Amniotic epithelial cell (primary cell): ENCODE results near the gene RABL2B.

Experiments
- DNase-seq: peaks from one replicate; pipeline ENCODE4 v3.0.0-alpha.2; 2010; ENCODE audit warnings: low read depth

The RABL2B gene

DNA sequence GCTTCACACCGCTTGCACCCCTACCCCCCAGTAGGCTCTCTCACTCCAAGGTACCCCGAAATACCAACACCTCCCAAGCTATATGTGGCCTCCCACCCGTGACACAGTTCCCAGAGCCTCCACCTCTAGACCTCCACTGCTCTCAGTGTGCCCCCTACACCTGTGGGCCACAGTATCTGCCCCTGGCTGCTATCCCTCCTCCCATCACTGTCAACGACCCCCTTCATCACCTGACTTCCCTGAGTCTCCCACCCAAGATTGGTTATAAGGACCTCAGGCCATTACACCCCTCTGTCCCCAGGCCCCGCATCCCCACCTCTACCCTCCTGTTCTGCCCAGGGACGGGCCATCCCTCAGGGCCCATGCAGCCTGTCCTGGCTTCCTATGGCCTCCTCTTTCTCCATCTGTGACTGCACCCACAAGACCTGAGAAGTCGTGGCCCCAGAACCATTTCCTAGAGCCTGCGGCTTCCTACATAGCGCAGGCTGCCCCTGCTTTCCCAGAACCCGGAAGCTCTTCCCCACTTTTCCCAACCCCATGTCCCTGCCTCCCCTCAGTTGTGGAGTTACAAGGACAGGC, 44.7 kb downstream of the RABL2B start:
- DNase-seq = no peak

DNA sequence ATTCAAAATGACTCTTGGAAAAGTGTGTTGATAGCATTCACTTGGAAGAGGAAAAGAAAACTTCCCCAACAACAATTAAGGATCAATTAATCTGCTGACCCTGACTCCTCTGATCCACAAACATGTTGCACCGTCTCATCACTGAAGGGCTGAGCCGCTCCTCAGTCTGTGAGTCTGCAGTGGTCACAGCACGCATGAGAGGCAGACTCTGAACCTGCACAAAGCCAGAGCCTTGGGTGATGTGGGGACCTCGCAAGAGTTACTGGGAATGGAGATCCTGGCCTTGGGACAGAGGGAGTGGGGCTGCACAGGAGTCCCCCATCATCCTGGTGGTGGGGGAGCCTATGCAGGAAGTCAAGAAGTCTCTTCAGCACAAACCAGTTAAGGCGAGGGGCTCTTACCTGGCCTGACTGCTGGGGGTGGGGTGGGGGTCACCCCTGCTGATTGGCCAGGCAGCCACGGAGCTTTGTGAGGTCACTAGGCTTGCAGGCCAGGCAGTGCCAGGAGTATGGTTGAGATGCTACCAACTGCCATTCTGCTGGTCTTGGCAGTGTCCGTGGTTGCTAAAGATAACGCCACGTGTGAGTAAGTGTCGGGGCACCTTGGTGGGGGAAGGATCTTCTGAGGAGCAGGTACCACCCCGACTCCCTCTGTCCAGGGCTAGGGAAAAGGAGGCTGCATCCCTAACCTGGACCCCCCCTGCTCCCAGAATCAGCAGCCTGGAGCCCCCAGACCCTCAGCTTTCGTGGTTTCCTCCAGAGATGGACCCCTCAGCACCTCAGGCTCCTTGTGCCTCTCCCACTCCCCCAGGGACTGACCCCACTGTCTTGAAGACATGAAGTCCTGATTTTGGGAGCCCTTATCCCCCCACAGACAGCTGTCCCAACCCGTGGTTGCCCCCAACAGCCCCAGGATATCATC, 45.4 kb downstream of the RABL2B start, which contains the start of gene ACR:
Gene ACR, plus strand, starts transcription at position 477 of the 921 bp plus-strand sequence. Its CDS starts 32 bp downstream, at position 509.
- no peak for DNase-seq

DNA sequence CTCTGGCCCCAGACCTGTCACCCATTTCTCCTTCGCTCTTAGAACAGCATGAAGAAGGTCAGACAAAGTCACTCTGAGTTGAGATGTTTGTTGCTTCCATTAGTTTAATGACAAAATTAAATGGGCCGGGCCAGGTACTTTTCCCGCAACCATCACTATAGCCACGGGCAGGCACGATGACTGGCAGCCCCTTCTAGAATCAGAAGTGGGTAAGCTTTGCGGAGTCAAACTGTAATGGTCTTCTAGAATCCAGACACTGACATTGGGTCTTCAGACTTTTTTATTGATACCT, 47.8 kb downstream of the RABL2B start:
- DNase-seq = no peak

DNA sequence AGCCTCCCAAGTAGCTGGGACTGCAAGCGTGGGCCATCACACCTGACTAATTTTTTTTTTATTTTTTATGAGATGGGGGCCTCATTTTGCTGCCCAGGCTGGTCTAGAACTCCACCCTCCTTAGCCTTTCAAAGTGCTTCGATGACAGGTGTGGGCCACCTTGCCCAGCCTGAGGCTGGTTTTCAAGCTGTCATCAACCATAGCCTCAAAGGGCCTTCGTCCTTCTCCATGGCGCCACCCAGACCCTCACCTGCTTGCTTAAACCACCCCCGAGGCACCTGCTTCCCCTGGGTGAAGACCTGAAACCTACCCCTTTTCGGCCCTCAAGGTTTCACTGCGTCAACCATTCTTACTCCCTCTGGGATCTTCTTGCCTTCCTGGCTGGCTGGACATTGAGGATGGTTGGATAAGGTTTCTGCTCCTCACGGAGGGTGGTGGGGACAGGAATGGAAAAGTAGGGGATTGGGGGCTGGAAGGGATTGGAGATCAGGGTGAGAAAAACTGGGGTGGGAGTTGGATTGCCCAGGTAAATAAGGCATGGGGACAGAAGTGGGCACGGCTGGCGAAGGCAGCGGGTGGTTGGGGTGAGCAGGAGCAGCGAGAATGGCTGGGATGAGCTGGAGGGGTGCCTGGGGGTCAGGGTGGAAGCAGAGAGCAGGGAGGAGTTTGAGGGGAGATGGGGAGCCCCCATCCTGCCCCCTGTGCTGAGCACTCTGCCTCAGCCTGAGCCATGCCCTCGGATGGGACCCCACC, 48.3 kb downstream of the RABL2B start:
- no peak for DNase-seq

DNA sequence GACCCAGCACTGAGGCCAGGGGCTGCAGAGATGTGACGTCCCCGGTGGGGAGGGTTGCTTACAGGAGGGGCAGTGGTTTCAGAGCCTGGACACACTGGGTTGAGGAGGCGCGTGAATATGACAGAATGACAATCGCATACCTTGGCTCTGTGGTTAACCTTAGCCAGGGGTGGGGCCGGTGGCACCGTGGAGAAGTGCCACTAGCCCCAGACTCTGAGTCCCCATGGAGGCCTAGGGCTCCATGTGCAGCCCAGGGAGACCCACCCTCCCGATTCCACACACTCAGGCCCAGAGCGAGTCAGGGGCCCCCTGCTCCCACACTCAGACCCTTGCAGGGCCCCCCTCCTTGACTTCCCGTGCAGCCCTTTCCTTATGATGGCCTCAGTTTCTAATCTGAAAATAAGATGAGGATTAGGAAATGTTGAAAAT, 49.1 kb downstream of the RABL2B start:
- no peak for DNase-seq

DNA sequence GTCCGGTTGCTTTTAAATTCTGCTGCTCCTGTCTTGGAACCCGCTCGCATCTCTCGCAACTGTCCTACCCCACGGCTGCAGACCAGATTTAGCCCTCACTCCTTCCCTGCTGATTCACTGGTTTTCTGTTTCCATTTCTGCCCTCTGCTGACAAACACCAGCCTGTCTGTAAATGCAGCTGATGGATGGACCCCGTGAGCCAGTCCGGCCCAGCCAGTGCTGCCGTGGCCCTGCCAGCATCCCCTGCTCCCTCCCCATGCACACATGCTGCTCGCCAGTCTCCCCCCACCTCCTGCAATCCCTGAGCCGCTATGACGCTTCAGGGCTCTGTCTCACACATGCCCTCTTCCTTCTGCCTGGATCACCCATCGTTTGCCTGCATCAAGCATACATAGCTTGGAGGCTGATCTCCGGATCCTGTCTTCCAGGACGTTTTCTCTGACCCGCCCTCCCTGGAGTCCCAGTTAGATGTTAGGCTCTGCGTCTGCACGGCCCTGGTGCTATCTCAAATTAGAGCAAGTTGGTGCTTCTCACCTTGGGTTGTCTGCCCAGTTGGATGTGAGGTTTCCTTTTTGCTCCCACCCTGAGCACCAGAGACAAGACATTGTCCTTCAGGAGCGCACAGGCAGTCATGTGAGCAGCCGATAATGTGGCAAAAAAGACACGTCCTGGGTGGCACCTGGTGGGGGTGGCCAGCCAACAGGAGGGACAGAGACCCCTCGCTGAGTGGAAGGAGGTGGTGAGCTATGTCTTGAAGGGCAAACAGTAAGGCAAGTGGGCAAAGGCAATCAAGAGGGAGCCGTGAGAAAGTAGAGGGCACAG, 49.7 kb downstream of the RABL2B start:
- DNase-seq = peak; percentile 48

DNA sequence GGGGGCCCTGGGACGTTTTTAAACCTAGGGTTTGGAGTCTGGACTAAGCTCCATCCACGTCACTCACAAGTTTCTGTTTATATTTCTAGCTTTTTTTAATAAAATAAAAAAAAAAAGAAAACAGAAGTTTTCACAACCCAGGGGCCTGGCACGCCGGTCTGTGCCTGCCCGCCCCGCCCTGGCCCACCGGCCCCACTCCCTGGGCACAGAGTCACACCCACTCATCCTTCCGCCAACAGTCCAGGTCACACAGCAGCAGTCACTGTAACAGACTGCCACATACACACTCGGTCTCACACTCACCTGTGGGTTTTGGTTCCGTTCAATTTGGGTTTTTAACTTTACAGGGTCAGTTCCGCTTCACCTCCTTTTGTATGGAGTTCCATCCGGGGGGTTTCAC, 50.8 kb downstream of the RABL2B start:
- DNase-seq = no peak

DNA sequence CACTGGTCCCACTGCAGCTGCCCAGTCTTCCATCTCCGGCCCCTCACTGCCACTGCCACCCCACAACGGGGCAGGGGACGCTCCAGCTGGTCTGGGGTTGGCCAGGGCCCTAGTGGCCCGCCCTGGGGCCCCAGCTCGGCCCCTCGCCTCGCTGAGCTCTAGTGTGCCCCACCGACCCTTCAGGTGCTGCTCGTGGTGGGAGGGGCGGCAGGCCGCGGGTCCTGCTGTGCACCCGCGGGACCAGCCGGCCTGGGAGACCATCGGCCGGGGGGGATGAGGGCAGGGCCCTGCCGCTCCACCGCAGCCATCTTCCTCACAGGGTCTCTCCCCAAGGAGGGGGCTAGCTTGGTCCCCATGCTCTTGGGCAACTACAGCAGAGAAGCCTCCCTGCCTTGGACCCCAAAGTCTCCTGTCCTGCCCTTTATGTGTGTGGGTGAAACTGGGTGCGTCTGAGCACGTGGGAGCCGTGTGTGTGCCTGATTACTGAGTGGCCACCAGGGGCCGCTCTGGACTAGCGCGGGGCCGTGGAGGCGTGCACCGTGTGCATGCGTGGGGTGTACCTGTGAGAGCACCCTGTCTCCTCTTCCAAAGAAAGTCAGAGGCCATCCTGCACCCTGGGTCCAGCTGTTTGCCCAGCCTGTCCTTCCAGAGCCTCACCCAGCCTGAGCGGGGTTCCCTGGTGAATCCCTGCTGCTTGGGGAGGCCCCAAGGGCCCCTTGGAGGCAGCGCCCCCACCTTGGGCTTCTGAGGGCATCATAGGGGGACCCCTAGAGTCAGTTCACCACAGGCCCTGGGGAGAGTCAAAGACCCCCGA, 51.4 kb downstream of the RABL2B start:
- DNase-seq = peak; percentile 29

DNA sequence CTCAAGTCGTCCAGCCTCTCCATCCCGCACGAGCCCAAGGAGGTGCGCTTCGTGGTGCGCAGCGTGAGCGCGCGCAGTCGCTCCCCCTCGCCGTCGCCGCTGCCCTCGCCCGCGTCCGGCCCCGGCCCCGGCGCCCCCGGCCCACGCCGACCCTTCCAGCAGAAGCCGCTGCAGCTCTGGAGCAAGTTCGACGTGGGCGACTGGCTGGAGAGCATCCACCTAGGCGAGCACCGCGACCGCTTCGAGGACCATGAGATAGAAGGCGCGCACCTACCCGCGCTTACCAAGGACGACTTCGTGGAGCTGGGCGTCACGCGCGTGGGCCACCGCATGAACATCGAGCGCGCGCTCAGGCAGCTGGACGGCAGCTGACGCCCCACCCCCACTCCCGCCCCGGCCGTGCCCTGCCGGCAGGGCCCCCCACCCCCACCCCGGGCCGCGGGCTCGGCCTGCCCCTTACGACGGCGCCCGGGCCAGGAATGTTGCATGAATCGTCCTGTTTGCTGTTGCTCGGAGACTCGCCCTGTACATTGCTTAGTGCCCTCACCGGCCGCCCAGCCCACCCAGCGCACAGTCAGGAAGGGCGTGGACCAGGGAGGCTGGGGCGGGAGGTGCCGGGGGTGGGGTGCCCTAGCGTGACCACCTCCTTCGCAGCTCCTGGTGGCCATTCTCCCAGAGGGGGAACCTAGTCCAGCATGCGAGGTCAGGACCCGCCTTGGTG, 52.3 kb downstream of the RABL2B start:
- no peak for DNase-seq

DNA sequence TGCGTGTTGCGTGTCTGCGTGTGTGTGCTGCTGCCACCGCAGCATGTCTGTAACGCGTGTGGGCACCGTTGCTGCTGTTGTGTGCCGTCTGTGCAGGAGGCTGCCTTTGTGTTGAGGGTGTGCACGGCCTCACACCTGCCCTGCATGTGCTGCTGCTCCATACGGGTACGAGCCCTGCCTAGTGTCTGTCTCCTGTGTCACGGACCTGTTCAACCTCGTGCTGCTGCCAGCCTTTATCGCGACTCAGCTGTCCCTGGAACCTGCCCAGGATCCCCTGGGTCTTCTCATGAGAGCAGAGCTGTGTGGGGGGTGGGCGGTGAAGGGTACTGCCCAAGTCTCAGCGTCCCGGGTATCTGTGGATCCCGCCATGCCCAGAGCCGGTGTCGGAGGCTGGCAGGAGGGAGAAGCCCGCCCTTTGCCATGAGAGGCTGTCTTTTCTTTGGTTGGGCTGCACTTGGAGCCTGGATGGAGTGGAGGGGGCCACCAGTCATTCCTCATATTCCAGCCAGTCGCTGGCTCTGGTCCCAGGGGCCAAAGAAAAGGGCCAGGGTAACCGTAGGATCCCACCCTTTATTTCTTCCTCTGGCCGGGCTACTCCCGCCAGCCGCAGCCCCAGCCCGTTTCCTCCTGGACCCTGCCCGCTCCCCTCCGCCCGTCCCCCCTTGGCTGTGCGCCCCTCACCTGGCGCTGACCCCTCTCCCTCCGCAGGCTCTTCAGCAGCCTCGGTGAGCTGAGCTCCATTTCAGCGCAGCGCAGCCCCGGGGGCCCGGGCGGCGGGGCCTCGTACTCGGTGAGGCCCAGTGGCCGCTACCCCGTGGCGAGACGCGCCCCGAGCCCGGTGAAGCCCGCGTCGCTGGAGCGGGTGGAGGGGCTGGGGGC, 53.2 kb downstream of the RABL2B start:
- DNase-seq = no peak

DNA sequence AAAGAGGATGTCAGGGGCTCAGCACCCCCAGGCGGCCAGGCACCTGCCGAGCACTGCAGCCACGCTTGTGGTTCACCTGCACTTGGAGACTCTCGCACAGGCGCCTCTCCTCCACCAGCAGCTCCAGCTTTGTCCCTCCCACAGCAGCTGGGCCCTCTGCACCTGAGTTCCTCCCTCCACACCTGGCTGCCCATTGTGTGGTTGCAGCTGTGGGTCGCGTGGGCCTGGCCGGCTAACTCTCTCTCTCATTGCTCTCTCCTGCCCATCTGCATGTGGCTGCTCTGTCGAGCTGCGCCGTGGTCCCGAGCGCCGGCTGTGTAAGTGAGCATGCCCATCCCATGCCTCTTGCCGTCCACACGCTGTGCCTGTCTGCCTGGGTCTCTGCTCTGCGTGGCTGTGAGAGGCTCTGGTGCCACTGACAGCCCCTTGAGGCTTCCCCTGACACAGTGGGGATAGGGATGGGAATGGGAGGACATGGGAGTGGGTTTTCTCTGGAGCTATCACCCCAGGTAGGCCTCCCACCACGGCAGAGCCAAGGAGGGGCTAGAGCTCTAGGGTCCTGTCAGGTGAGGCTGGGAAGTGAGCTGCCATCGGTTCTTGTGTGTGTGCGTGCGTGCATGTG, 53.9 kb downstream of the RABL2B start:
- DNase-seq = no peak

DNA sequence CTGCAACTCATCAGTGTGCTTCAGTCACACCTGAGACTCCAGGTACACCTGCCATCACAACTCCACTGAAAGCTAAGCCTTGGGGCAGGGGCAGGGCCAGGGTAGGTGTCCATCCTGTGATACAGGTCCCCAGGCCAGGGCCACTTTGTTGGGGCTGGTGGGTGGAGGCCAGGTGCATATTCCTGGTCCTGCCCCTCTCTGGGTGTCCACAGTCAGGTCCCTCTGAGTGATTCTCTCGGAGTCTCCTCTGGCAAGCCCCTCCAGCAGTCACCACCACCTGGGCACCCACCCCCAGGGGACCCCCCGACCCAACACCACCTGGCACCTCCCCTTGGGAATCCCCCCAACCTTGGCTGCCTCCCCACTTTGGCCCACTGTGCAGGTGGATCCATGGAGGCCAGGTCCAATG, 54.9 kb downstream of the RABL2B start:
- no peak for DNase-seq

DNA sequence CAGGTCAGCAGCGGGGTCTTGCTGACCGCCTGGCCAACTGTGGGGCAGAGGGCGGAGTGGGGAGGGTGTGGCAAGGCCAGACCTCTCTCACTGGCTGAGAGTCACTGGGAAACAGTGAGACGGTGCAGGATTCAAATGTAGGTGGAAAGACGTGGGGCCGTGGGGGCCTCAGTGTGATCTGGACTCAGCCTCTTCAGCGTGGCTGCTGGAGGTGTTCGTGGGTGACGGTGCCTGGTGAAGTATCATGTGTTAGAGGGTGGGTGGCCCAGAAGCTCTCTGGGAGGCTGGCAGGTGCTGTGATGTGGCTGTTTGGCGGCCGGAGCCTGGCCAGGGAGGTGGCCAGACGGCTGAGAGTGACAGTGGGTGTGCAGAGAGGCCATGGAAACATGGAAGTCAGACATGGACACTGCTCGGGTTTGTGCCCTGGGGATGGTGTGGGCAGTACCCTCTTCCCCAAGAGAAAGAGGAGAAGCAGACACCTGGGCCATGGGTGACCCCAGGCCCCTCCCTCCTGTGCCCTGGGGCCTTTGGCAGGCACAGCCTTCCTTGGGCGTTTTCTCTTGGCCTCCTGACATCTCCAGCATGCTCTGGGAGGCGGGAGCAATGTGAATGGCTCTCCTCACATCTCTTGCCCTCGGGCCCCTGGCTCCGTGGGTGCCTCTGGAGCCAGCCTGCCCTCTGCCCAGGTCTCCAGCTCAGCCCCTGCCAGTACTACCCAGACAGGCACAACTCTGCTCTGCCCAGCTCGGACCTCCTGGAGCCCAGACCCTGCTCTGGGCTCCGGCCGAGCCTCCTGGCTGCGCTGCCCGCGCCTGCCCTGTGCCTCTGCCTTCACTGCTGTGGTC, 55.5 kb downstream of the RABL2B start:
- no peak for DNase-seq

DNA sequence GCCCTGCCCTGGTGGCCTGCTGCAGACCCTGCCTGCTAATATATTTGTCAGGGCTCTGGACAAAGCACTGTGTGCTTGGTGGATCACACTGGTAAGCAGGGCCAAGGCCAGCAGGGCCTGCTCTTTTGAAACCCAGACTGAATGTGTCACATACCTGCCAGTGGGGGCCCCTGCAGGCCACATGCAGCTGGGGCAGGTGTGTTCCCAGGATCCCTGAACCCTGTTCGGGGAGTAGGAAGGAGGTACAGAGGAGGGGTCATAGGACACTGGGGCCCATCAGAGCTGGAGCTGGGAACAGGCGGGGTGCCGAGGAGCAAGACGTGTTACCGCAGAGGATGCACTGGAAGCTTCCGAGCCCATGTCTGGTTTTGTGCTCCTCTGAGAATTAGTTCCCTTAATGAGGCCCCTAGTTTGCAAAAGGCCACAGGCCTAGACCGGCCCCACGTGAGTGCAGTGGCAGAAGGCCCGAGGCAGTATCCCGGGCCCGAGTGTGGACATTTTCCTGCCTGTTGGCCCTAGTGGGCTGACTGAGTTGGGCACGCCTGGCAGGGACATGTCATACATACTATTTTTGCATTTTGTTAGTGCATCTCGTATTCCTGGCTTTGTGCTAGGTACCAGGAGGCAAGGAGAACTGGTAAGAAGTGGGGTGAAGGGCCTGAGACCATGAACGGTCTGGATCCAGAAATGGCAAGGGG, 56.6 kb downstream of the RABL2B start:
- DNase-seq = no peak

DNA sequence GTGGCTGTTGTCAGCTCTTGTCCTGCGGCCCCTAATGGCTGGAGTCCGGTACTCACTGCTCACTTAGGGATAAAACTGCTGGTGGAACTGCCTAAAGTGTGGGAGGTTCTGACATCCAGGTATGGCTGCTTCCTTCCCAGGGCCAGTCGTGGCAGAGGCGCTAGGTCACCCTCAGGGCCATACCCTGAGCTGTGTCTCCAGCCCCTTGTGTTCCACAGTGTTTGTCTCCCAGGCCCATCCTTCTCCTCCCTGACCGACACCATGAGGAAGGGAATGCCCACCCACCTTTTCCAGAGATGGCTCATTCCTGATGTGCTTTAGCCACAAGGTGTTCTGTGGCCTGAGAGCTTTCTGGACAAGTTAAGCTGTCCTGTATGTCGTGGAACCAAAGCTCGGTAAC, 57.8 kb downstream of the RABL2B start:
- no peak for DNase-seq

DNA sequence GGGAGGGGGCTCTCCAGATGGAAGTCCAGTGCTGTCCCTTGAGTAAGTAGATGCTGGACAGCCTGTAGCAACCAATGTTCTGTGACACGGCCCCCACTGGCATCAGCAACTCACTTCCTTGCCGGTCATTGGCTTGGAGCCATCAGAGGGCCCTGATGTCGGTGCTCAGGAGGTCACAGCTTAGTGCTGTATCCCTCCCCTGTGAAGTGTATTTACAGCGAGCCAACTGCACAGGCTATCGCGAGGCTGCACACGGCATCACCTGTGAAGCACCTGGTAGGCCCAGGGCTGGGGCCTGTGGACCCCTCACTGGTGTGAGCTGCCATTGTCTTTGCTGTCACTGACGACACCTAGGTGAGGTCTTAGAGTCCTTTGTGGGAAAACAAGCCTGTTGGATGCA, 58.8 kb downstream of the RABL2B start:
- DNase-seq = no peak

DNA sequence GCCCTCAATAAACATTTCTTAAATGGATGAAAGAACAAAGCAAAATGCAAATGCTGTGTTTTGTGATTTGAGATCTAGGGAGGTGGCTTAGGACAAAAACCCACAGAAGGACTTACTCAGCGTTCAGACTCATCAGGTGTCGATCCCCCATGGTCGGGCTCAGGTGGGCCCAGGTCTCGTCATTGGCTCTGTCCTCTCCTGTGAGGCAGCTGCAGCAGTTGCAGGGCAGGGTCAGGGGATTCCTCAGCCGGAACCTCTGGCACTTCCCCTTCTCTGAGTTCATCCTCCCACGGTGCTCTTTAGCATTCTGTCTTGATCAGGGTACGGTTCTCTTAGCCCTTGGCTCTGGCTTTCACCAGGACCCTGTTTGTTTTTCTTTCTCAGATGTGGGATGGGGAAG, 59.4 kb downstream of the RABL2B start:
- no peak for DNase-seq
